ENCODE measurements around the gene TECTB.

The TECTB gene

GRCh38 chr10:112352044-112352443 lies 68.8 kb downstream of the TECTB start:
- Histone ChIP-seq H3K4me2 (ENCODE audit: low read length) (no peak overlapping the region), H3K9me3 (ENCODE audit: insufficient read depth, low read length) (no peaks in the 10 kb centered on the region), H3K9ac (ENCODE audit: low read length) (no peak overlapping the region), H2AFZ (ENCODE audit: low read depth, low read length) (no peak overlapping the region), H3K27me3 (ENCODE audit: low read depth, low read length) (no peaks in the 10 kb centered on the region), H3K36me3 (replicated peaks; ENCODE audit: low read depth, low read length) (no peaks in the 10 kb centered on the region), H3K4me1 (ENCODE audit: low read length) (no peaks in the 10 kb centered on the region), H3K27ac (ENCODE audit: low read length) (no peak overlapping the region), H4K20me1 (ENCODE audit: insufficient read depth, low read length) (no peaks in the 10 kb centered on the region), H3K4me3 (ENCODE audit: low read length) (no peak overlapping the region), H3K79me2 (ENCODE audit: low read length) (no peaks in the 10 kb centered on the region)
- no peak for TF ChIP-seq EZH2phosphoT487 (IDR thresholded peaks at IDR 0.05; ENCODE audit: low read depth)
- no peak for TF ChIP-seq CTCF (IDR thresholded peaks at IDR 0.05; ENCODE audit: low read depth, low read length)

- Histone ChIP-seq H3K27me3 (ENCODE audit: low read depth, low read length) (no peaks in the 10 kb centered on the region), H3K4me2 (ENCODE audit: low read length) (no peak overlapping the region), H3K4me1 (ENCODE audit: low read length) (no peaks in the 10 kb centered on the region), H2AFZ (ENCODE audit: low read depth, low read length) (no peak overlapping the region), H3K9ac (ENCODE audit: low read length) (no peak overlapping the region), H3K4me3 (ENCODE audit: low read length) (no peak overlapping the region), H3K9me3 (ENCODE audit: insufficient read depth, low read length) (no peaks in the 10 kb centered on the region), H4K20me1 (ENCODE audit: insufficient read depth, low read length) (no peaks in the 10 kb centered on the region), H3K27ac (ENCODE audit: low read length) (no peak overlapping the region), H3K79me2 (ENCODE audit: low read length) (no peaks in the 10 kb centered on the region), H3K36me3 (replicated peaks; ENCODE audit: low read depth, low read length) (no peaks in the 10 kb centered on the region)
- TF ChIP-seq EZH2phosphoT487 (IDR thresholded peaks at IDR 0.05; ENCODE audit: low read depth): no peak
- no peak for TF ChIP-seq CTCF (IDR thresholded peaks at IDR 0.05; ENCODE audit: low read depth, low read length)
Observed at GRCh38 chr10:112353046-112353445, 69.8 kb downstream of the TECTB start.

Data from OCI-LY3 (cell line).